ENCODE data around the gene RCOR2.
"Not testable (repeated sequence)": the region's sequence is repeated elsewhere in the genome, so short reads cannot be mapped to it uniquely, and the experiment has no call there.

Gene RCOR2

DNA sequence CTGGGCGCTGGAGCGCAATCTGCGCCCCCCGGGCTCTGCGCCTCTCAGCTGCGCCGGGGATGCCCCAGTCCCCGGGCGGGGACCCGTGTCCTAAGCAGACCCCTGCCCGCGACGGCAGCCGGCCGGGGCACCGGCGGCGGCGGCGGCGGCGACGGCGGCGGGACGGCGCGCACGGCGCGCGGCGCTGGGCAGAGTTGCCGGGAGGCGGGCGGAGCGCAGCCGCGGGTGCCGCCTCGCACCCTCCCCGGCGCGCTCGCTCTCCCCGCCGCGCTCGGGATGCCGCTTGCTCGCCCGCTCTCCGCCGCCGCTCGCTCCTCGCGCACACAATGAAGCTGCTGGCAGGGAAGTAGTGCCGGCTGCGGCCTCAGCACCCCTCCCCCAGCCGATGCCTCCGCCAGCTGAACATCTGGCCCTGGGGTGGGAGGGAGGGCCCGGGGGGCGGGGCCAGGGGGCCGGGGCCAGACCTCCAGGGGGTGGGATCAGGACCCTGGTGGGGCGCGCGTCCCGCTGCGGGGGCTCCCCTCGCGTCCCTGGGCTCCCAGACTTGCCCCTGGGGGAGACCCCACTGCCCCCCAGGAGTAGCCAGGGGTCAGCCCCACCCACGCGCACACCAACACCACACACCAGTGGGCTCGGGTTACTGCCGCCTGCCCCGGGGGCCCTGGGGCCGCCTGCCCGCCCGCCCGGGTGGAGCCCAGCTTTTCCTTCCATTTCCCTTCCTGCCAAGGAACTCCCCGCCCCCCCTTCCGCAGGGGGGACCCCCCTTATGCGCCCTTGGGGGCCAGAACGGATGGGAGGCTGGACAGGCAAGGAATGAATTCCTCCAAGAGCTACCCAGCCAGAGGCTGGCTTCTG lies at the start of gene RCOR2:
Gene RCOR2, minus strand, starts transcription at position 328 of the 855 bp plus-strand sequence. CDS start 708 bp downstream, outside the sequence.
- peak; percentile 89 for DNase-seq

GRCh38 chr11:63966444-63966843 lies 49.5 kb upstream of the RCOR2 start:
- DNase-seq = no peak

GRCh38 chr11:63963895-63964294 lies 46.9 kb upstream of the RCOR2 start:
- DNase-seq = not testable (repeated sequence)

DNA sequence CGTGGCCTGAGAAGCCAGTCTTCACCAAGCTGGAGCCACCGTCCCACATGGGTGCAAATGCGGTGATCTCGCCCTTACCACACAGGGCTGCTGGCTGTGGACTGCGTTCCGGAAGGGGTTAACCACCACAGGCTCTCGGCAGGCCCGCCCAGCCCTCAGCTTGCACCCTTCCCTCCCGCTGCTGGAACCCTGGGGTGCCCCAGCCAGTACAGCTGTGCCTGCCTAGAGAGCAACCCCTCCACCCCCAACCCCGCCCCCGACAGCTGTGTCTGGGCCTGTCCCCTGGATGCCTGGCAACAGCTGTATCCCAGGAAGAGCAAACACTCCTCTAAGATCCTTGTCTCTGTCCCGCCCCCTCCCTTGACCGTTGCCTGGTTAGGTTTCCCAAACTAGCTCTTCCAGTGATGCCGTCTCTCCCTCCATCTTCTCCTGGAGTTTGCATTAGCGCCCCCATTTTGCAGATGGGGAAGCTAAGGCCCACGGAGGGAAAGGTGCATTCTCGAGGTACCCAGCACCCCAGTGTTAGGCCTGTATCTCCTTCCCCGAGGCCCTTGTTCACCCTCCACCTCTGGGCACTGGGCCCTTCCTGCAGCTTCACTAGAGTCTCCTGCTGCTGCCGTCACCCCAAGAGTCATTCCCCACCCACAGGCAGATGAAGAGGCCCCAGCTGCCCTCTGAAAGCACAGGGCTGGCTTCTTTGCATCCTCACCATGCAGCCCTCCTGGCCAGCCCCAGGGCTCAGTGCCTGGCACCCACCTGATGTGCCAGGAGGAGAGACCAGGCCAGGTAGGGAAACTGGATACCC lies 44.8 kb upstream of the RCOR2 start:
- DNase-seq = peak; percentile 41

DNA sequence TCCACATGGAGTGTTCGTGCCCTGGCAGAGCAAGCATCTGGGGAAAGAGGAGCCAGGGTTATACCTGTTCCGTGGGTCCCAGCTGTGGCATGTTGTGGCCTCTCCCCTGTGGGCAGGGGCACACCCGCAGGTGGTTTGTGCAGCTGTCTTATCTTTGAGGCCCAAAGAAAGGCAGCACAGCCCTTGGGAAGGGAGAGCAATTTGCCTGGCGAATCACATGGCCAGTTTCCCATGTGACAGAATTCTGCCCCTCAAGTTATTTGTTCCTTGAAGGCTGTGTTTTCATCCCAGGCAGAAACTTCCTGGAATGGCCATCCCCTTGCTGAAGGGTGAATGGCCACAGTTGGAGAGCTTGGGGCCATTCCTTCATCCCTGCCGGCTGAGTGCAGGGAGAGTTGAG lies 41.0 kb upstream of the RCOR2 start:
- no peak for DNase-seq

- no peak for DNase-seq
These were observed 35.6 kb upstream of the RCOR2 start for GRCh38 chr11:63952570-63952969.

GRCh38 chr11:63951779-63952536 lies 35.0 kb upstream of the RCOR2 start:
- DNase-seq = no peak

DNA sequence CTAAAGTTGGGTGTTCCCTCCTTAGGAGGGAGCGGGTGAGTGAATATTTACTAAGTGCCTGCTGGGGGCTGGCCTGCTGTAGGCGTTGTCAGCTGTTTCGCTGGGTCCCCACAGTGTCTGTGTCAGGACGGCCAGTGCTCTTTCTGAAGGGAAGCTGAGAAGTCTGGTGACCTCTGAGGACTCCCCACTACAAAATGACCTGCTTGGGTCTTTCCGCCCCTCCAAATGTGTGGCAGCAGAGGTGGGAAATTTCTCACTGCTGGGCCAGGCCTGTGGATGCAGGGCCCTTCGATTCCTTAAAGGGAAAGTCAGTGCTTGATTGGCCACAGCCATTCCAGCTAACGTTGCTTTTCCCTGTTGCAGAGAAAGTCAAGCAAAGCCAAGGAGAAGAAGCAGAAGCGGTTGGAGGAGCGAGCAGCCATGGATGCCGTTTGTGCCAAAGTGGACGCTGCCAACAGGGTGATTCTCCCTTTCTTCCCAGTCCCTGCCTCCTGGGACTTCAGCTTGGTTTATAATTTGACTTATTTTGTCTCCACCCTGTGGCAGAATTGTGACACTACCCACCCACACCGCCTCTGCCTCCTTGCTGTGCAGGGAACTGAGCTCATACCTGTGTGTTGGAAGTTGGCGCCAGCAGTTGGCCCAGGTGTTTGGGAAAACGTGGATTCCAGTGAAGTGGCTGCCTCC lies 28.7 kb upstream of the RCOR2 start:
- DNase-seq = peak; percentile 58

GRCh38 chr11:63944987-63945386 lies 28.0 kb upstream of the RCOR2 start:
- DNase-seq = no peak

DNA sequence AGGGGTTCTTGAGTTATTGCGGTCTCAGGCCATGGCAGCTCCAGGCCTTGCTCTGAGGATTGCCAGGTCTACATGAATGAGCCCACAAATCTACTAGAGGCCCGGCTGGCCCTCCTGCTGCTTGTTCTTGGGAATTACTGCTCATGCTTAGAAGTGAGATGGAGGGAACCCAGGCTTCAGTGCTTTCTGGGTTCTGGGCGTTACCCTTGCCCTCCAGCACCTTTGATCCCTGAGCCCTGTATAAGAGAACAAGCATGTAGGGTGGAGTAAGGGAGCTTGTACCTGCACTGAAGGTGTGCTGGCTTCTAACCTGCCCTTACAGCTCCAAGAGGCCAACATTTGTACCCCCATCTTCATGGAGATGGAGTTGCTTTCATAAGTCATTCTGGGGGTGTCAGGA lies 25.8 kb upstream of the RCOR2 start:
- no peak for DNase-seq

GRCh38 chr11:63941901-63942300 lies 24.9 kb upstream of the RCOR2 start:
- no peak for DNase-seq

DNA sequence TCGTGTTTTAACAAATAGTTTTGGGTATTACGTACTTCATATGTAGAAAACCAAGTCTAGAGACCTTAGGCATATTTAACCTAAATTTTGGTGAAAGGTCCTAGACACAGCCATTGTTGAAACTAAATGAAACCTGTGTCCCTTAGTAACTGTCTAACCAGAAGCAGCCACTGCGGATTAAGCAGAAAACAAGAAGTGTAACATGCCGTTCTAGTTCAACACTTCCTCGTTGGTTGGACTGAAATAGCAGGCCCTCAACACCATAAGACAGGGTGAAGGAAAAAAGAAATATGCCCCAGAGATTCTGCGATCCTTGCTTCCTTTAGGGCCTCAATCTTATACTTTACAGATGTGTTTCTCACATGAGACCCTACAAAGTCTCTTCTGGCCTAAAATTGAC lies 23.8 kb upstream of the RCOR2 start:
- DNase-seq = no peak

GRCh38 chr11:63939397-63939891 lies 22.5 kb upstream of the RCOR2 start:
- DNase-seq = no peak

- DNase-seq = peak; percentile 97
These were observed 21.8 kb upstream of the RCOR2 start, which contains the start of gene NAA40 for GRCh38 chr11:63938479-63939396. Gene NAA40 (plus strand): TSS chr11:63939002. CDS start chr11:63939097, 95 bp downstream.

GRCh38 chr11:63937713-63938478 lies 20.9 kb upstream of the RCOR2 start:
- no peak for DNase-seq

- no peak for DNase-seq
These were observed 16.5 kb upstream of the RCOR2 start for GRCh38 chr11:63933459-63933858.

DNA sequence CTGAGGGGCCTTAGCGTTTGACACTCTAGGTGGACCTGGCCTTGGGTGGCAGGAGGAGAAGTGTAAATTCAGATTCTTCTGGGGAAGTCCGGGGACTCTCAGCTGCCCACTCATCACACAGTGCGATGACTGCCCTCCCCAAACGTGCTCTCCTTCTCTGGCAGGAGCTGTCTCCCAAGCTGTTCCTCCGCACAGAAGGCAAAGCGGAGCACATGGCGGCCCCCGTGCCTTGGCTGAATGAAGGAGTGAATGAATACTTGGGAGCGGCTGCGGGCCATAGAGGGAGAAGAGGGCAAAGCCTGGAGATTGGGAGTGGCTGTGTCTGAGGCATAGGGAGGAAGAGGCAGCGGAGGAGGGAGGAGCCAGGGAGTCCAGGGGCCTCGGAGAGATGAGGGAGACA lies 14.9 kb upstream of the RCOR2 start:
- no peak for DNase-seq

GRCh38 chr11:63931045-63931444 lies 14.1 kb upstream of the RCOR2 start:
- DNase-seq = no peak

DNA sequence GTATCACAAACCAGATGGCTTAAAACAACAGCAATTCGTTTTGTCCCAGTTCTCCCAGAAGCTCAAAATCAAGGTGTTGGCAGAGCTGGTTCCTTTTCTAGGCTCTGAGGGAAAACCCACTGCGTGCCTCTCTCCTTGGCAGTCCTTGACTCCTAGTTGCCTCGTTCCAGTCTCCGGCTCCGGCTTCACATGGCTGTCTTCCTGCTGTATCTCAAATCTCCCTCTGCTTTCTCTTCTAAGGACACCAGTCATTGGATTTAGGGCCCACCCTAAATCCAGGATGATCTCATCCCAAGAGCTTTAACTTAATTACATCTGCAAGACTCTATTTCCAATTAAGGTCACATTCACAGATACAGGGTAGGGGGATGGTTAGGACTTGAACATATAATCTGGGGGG lies 12.7 kb upstream of the RCOR2 start:
- no peak for DNase-seq

DNA sequence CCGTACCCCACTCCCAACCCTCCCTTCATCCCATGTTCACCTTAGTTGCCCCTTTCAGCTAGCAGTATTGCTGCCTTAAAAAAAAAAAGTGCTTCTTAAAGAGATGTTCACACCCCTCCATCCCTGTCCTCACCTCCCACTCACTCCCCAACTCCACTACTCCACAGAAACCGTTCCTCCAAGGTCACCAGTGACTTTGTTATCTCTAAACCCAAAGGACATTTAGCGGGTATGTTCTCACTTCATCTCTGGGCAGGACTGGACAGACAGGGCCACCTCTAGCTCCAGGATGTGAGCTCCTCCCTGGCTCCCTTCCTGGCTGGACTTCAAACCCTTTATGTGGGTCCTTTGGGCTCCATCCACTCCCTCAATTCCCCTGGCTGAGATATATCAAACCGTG lies 6.4 kb upstream of the RCOR2 start:
- no peak for DNase-seq
